HG02798 (cell line): ENCODE results near the gene GATA2.

Experiments used
- ATAC-seq: cut with Tn5 transposase; IDR thresholded peaks from one replicate; pipeline ENCODE4 v1.9.1; 2021; ENCODE audit warnings: mild to moderate bottlenecking; ENCODE audit not compliant: unreplicated experiment, poor library complexity

GATA2 gene

DNA sequence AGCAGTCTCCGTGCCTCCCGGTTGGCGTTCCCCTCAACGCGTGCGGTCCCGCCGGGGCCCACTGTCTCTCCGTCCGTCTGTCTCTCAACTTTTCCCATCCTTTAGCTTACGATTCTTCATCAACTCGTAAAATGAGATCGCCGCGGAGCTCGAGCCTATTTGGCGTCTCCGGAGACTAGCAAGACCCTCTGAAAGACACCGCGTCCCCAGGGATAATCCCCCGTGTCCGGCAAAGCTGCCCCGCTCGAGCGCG lies 3.4 kb downstream of the GATA2 start:
- no peak for ATAC-seq

GRCh38 chr3:128488991-128489673 lies 3.9 kb downstream of the GATA2 start:
- ATAC-seq = no peak

GRCh38 chr3:128488636-128488990 lies 4.4 kb downstream of the GATA2 start:
- no peak for ATAC-seq

DNA sequence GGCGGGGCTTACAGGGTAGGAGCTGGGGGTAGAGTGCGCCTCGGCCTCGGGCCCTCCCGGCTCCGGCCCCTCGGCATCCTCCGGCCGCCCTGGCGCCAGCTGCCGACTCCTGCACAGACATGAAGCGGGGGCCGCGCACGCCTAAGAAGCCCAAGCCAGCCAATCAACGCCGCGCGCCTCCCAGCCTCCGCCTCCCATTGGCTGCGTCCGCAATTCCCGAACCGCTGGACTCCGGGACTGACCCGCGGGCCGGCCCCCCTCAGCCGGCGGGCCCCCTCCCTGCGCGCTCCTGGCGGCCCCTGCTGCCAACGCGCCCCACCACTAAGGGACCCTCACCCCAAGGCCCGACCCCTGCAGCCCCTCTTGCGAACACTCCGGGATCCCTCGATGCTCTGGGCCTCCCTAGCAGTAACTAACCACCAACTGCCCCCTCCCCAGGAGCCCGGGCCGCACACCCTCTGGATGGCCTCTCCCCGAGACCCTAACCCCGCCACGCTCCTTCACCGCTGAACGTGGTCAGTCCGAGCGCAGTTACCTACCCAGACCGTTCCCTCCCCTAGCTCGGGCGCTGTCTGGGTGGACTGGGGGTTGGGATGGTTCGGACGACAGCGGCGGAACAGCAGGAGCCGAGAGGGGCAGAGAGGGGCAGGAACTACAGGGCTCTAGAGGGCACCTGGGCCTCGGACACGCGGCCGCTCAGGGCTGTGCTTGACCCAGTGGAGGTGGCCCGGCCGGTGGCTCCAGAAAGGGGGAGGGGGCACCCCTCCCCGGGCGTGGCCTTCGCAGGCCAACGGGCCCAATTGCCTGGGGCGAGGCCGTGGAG lies 5.0 kb downstream of the GATA2 start:
- no peak for ATAC-seq

- ATAC-seq = no peak
These were observed 5.5 kb downstream of the GATA2 start for GRCh38 chr3:128487538-128487812.

GRCh38 chr3:128486681-128487537 lies 6.1 kb downstream of the GATA2 start:
- no peak for ATAC-seq

GRCh38 chr3:128486205-128486628 lies 6.8 kb downstream of the GATA2 start:
- ATAC-seq = no peak

DNA sequence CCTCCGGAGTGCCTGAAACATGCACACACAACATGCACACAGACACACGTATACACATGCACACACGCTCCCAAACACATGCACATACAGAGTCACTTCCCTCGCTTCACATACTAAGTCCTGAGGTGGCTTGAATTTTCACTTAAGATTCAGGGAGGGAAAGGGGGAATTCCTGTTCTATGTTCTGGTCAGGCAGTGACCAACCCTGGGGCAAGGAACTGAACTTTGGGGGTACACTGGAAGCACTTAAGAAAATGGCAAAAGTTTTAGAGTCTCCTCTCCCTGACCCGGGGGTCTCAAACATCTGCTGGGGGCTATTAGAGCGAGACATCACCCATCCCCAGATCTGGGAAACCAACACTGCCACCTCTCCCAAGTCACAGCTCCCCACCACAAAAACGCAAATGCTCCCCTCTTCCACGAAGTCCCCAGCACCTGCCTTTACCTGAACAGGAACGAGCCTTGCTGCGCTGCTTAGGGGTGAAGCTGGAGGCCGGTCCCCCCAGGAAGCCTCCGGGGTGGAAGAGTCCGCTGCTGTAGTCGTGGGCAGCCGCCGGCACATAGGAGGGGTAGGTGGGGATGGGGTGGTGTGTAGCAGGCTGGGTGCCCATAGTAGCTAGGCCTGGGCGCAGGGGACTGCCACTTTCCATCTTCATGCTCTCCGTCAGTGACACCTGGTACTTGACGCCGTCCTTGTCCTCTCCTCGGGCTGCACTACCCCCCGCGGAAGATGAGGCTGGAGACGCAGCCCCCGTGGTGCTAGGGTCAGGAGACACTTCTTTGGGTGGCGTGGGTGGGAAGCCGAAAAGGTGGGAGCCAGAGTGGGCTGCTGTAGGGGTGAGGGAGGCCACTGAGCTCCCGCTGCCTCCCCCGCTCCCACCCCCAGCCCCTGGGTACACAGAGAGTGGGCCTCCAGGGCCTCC lies 7.5 kb downstream of the GATA2 start:
- ATAC-seq = no peak

DNA sequence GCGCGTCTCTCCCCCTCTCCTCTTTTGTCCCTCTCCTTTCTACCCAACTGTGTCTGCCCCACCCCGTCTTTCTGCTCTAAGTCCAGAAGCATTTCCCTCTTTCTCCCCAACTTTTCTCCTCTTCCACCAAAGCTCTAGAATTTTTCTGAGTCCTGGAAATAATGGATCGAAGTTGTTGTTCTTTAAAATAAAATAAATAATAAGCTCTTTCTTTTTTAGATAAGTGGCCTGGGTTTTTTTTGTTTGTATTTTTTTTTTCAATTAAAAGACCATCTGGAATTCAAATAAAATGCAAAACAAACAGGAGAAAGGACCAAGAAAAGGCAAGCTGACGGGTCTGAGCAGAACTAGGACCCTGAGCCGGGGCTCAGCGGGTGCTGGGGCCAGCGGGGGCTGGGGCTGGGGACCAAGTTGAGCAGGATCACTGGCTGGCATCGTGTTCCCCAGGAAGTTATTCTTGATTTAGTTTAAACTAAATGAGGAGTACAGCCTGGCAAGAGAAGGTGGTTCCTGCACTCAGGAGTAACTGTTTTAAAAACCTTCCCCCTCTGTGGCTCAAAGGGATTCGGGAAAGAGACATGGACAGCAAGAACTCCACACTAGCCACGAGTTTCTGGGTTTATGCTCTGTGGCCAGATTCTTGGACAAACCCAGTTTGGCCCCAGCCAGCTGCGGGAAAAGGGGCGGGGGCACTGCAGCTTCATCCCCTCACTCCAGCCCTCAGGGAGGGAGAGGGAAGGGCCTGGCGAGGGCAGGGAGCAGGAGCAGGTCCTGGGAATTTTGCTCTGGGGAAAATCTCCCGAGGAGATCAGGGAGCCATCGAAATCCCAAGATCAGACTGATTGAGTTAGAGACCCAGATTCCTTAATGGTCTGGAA lies 8.4 kb downstream of the GATA2 start:
- ATAC-seq = no peak

DNA sequence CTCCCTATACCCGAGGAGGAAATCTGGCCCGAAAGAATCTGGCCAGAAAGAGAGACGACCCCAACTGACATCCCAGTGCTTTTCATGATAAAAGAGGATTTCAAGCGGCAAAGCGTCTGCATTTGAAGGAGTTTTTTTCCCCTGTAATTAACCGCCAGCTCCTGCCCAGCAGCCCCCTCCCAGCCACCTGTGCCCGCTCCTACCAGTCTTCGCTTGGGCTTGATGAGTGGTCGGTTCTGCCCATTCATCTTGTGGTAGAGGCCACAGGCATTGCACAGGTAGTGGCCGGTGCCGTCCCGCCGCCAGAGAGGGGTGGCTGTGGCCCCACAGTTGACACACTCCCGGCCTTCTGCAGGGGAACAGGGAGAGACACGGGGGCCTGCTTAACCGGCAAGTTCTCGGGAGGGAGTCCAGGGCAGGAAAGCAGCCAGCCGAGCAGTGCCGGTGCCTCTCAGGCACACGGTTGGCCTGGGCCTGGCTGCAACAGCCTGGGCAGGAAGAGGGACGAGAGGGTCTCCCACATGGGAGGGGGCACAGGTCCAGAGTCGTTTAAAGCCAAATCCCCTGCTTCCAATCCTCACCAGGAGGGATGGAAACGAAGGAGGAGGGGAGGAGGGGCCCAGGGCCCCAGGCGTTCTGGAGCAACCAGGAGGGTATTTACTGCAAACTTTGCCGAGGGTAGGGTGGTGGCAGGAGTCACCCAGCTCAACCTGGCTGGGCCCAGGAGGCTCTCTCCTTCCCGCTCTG lies 9.2 kb downstream of the GATA2 start:
- ATAC-seq = no peak

DNA sequence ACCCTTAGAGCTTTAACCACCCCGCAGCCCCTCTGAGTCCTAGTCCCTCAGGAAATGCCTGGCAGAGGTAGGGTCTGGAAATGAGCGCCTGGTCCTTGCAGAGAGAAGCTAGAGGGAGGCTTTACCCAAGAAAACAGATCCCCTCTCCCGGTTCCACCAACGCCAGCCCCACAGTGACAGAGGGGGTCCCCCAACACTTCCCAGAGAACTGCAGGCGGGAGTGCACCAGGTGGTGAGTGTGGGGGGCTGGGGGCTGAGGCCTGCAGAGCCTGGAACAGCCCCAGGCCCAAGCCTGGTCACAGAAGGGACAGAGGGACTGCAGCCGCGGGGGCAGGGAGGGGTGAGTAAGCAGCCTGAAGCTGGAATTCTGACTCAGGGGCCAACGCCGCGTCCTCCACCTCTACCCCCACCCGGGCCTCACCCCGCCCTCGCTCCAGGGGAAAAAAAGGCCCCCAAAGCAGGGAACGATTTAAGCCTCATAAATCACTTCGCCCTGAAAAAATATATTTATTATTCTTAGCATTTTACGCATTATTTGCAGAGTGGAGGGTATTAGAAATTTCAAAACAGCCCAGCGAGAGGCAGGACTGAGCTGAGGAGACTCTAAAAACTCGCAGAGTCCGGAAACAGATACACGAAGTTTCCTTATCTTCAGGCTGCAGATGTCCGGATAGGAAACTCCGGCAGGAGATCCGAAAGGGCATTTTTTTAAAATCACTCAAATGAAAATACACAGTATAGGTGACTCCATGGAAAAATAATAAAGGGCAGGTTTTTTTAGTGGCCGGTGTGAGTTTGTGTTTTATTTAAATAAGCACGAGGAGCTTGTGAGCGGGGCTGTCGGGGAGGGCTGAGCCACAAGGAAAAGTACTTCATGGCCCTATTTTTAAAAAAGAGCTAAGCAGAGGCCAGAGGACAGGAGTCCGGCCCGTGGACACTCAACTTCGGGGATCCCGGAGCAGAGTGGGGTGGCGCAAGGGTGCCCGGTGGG lies 10.0 kb downstream of the GATA2 start:
- no peak for ATAC-seq

- no peak for ATAC-seq
These were observed 10.8 kb downstream of the GATA2 start for GRCh38 chr3:128482175-128482574.

- ATAC-seq = no peak
These were observed 11.5 kb downstream of the GATA2 start for GRCh38 chr3:128481438-128481942.

DNA sequence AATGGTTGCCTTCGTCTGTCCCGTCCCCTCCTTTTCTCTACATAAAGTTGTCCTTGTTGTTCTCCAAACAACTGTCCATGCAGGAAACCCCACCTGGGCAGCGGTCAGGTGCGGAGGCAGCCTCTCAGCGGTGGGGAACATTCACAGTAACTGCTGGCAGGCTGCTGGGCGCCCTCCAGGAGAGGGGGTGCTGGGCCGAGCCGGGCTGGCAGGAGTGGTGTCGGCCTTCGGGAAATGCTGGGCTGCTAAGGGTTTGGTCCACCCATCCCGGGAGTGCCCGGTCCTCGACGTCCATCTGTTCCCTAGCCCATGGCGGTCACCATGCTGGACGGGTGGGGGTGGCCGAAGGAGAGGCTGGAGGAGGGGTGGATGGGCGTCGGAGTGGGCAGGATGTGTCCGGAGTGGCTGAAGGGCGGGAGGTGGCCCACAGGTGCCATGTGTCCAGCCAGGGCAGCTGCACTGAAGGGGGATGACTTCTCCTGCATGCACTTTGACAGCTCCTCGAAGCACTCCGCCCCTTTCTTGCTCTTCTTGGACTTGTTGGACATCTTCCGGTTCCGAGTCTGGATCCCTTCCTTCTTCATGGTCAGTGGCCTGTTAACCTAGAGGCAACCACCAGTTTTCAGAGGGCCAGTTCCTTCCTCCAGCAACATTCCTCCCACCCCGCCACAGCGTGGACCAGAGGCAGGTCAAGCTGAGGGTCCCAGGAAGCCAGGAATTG lies 12.1 kb downstream of the GATA2 start:
- no peak for ATAC-seq

GRCh38 chr3:128480278-128480677 lies 12.7 kb downstream of the GATA2 start:
- no peak for ATAC-seq

DNA sequence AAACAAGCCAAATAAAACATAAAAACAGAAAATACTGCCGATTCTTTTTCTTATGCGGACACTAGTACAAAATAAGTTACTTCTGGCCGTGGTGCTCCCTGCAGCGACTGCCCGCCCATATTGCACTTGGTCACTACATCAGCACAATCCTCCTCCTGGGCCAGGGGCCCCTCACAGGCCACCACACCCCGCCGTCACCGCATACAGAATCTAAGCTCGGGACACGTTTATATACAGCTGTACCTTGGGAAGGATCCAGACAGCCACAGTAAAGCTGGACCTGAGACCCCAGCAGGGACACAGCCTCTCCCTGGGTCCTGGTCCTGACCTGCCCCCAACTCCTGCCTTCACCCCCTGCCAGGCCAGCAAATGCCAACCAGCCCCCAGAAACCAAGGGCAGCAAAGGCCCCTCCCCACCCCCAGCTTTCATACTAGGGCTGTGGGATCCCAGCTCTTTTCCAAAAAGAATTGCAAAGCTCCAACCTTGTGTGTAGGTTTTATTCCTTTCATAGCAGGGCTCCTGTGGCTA lies 13.4 kb downstream of the GATA2 start:
- ATAC-seq = no peak
